Measurements from ENCODE around the gene ZER1.
"Not testable (repeated sequence)": the region's sequence is repeated elsewhere in the genome, so short reads cannot be mapped to it uniquely, and the experiment has no call there.

ZER1 gene

GRCh38 chr9:128786681-128787601 lies 15.2 kb upstream of the ZER1 start, which contains the start of gene TBC1D13:
TBC1D13 (plus strand) TSS chr9:128787253; CDS start chr9:128787354, 101 bp downstream.
- DNase-seq: peak; percentile 86

DNA sequence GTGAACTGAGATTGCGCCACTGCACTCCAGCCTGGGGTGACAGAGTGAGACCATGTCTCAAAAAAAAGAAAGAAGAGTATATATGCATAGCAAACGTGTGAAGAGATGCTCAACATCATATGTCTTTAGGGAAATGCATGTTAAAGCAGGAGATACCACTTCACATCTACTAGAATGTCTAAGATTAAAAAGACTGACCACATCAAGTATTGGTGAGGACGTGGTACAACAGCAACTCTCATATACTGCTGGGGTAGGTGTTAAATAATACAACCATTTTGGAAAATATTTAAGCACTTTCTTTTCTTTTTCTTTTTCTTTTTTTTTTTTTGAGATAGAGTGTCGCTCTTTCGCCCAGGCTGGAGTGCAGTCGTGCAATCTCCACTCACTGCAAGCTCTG lies 13.7 kb upstream of the ZER1 start:
- no peak for DNase-seq

DNA sequence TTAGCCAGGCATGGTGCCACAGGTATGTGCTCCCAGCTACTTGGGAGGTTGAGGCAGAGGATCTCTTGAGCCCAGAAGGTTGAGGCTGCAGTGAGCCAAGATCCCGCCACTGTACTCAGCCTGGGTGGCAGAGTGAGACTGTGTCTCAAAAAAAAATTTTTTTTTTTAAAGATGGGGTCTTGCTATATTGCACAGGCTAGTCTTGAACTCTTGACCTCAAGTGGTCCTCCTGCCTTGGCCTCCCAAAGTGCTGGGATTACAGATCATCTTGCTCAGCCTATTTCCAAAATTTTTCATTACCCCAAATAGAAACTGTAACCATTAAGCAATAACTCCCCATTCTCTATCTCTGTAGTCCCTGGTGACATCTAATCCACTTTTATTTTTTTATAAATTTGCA lies 10.9 kb upstream of the ZER1 start:
- no peak for DNase-seq

GRCh38 chr9:128781187-128782070 lies 9.7 kb upstream of the ZER1 start:
- DNase-seq: no peak

- not testable (repeated sequence) for DNase-seq
Observed at GRCh38 chr9:128780093-128780492, 8.4 kb upstream of the ZER1 start.

- DNase-seq: no peak
Observed at GRCh38 chr9:128774804-128775203, 3.1 kb upstream of the ZER1 start.

DNA sequence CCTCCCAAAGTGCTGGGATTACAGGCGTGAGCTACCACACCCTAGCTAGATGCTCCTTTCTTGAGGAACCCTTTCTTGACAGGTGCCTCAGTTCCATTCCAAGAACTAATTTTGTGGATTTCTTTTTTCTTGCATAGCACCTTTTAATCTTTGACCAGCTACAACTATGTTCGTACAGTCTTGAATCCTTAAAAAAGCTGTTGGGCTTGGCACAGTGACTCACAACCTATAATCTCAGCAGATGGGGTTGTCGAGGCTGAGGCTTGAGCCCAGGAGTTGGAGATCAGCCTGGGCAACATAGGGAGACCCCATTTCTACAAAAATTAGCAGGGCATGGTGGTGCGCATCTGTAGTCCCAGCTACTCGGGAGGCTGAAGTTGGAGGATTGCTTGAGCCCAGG lies 1.3 kb upstream of the ZER1 start:
- no peak for DNase-seq

DNA sequence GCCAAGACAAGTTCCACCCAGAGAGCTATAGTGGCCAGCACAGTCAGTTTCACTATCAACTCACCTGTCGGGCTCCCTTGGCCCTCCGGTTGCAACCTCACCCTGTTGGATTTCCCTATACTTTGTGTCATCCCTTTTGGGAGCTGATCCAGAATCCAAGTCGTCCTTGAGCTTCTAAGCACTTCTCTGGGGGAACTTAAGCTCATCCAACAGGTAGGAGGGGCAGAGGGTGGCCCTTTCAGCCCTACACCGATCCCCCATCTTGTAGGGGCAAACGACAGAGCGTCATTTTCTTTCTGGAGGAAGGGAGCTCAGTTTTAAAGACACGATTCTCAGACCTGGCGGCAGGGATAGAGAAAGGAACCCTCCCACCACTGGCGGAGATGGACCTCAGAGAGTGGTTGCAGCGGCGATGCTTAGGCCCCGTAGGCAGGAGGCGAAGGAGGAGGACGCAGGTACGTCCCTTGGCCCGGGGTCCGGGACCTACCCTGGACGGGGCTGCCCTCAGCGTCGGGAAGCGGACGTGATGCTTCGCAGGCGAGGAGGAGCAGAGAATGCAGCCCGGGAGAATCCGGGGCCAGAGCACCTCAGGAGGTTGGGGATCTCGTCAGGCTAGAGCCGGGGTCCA lies 519 bp downstream of the ZER1 start:
- DNase-seq: peak; percentile 5

DNA sequence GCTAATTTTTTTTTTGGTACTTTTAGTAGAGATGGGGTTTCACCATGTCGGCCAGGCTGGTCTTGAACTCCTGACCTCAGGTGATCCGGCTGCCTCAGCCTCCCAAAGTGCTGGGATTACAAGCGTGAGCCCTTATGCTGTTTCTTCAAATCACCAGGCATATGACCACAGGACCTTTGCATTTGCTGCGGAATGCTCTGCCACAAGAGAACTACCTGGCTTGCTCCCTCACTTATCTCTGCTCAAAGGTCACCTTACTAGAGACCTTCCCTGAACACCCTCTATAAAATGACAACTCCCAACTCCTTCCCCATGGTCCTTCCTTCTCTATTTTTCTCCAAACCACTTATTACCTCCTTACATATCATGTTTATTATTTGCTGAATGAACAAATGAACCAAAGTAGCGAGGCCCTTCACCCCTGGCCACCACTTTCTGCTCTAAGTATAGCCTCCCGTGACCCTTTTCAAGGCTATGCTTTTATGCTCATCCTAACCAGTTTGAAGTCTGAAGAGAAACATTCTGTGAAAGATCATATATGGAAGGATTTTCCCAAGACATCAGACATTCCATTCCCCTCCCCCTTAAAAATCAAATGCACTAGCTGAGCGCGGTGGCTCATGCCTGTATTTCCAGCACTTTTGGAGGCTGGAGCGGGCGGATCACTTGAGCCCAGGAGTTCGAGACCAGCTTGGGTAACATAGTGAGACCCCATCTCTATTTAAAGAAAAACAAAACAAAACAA lies 1.3 kb downstream of the ZER1 start:
- no peak for DNase-seq

GRCh38 chr9:128768606-128769005 lies 3.1 kb downstream of the ZER1 start:
- no peak for DNase-seq

- no peak for DNase-seq
Observed at GRCh38 chr9:128765499-128765898, 6.2 kb downstream of the ZER1 start.

DNA sequence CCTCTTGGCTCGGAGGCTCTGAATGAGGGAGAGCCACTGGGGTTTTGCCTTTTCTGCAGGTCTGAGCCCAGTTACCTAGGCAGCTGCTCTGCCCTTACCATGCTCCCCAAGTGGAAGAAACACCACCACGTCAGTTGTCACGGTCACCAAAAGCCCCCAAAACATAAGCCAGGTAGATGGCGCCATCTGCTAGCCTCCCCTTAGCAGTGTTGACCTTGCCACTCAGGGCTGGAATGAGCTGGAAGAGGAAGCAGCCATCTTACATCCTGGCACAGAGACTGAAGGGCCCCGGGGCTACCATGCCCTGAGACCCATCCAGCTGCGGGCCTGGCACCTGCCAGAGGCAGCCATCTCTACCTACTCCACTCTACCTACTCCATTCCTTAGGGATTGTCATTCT lies 7.4 kb downstream of the ZER1 start:
- no peak for DNase-seq

DNA sequence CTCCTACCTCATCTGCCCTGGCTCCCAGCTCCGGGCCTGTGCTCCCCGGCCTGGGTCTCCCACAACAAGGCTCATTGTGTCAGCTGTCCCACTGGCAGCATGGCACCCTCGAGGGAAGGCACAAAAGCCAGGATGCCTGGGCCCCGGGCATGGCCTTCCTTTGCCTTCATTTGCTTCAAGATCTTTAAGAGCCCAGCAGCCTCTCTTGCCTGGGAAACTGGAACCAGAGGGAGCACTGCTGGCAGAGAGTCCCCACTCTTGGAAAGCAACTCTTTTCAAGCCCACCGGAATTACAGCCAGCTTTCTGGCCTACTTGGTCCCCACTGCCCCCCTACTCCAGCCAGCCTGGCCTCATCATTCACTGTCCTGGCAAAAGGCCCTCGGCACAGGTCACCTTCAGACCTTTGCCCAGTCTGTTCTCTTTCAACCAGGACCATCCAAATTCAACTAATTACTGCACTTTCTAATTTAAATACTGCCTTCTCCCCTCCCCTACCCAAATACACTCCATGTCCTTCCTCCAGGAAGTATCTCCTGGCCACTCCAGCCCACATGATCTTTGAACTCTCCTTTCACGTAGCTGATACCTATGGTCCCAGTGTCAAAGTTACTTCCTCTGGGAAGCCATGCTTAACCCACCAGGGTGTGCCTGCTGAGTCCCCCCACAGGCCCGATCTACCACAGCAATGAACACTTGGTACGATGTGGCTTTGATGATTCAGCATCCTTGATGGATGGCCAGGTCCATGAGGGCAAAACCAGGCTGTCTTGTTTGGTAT lies 8.9 kb downstream of the ZER1 start:
- DNase-seq: no peak

DNA sequence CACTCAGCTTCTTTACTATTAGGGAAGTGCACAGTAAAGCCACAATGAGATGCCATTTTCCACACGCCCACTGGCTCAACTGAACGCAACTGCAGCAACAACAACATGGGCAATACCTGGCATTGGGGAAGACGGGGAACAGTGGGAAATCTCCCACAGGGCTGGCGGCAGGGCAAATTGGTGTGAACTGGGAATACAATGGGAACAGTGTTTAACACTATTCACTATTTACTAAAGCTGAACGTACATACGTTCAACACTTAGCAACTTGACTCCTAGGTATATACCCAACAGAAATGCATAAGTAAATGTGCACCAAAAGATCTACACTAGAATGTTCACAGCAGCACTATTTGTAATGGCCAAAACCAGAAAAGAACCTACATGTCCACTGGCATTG lies 14.1 kb downstream of the ZER1 start:
- DNase-seq: no peak

- no peak for DNase-seq
Observed at GRCh38 chr9:128753627-128754026, 18.1 kb downstream of the ZER1 start.

DNA sequence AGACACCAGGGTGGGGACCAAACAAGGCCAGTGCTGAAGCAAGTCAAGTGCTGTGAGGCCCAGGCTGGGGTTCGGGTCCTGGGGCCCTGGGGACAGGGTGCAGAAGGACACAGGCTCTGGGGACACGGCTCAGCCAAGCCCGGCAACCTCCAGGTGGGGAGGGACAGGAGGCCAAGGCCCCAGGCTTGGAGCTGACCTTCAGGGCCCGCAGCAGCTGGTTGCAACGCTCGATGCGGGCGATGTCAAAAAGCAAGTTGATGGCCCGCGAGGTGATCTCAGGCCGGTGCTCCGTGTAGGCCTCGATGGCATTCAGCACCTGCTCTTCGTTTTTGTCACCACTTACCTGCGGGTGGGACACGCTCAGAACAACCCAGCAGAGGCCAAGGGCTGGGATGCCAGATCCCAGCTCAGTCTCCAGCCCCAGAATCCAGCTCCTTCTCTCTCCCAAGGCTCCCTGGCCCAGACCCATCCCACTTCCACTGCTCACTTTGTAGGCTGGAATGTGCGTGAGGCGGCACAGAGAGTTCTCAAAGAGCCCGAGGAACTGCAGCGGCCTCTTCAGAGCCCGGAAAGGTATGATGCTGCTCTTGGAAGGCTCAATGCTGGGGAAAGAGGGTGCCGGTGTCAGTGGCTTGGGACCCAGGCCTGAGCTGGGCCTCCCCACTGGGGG lies 20.7 kb downstream of the ZER1 start:
- DNase-seq: no peak

GRCh38 chr9:128747241-128747640 lies 24.5 kb downstream of the ZER1 start:
- no peak for DNase-seq

GRCh38 chr9:128743421-128743820 lies 28.3 kb downstream of the ZER1 start:
- DNase-seq: no peak

- no peak for DNase-seq
Observed at GRCh38 chr9:128742401-128742800, 29.3 kb downstream of the ZER1 start.

GRCh38 chr9:128735373-128735772 lies 36.4 kb downstream of the ZER1 start:
- no peak for DNase-seq

DNA sequence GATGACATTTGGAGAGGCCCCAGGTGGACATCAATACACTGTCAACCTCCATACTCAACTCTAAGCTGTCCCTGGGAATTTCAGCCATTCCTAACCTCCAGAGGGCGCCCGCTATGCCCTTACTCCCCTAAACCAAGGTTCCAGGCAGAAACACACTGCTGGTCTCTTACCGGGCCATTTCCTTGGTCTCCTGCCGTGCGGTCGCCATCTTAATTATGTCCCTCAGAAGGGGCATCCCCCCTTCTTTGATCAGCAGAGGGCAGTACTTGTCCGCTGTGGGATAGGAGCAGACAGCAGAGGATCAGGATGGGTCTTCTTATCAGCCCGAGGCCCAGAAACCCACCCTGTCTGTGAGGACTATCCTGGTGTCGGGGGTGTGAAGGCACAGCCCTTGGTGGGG lies 38.5 kb downstream of the ZER1 start:
- DNase-seq: peak; percentile 86

Measured in fibroblast of skin of right biceps (primary cell).